Mesenchymal stem cell (in vitro differentiated cells and primary cell): ENCODE measurements around the gene ZNF319.

Source experiments
- DNase-seq: peaks from one replicate; pipeline ENCODE4 v3.0.0-alpha.2; 2013
- H2AFZ ChIP-seq: one replicate; pipeline ENCODE4 v1.6.1; 2013; ENCODE audit warnings: low read depth, mild to moderate bottlenecking, control low read depth, inconsistent platforms, low read length, moderate library complexity
- H2AK5ac ChIP-seq: 2 replicates; pipeline ENCODE4 v1.6.1; 2013; ENCODE audit warnings: low read length, moderate library complexity, mild to moderate bottlenecking, inconsistent platforms; ENCODE audit not compliant: severe bottlenecking
- H2BK120ac ChIP-seq: one replicate; pipeline ENCODE4 v1.6.1; 2013; ENCODE audit warnings: low read depth, mild to moderate bottlenecking, inconsistent platforms, low read length, moderate library complexity
- H2BK12ac ChIP-seq, 2 experiments: one replicate each; pipeline ENCODE4 v1.6.1; 2013; ENCODE audit warnings: inconsistent platforms in 2 of 2, low read length in 2 of 2, mild to moderate bottlenecking in 2 of 2, moderate library complexity in 2 of 2, control low read depth in 1 of 2
- H2BK15ac ChIP-seq: one replicate; pipeline ENCODE4 v1.6.1; 2013; ENCODE audit warnings: mild to moderate bottlenecking, low read depth, inconsistent platforms; ENCODE audit not compliant: poor library complexity, severe bottlenecking
- H2BK5ac ChIP-seq: 2 replicates; pipeline ENCODE4 v1.6.1; 2013; ENCODE audit warnings: low read depth, mild to moderate bottlenecking, low read length, control low read depth, inconsistent platforms; ENCODE audit not compliant: poor library complexity, severe bottlenecking
- H3K14ac ChIP-seq, 2 experiments: one replicate each; pipeline ENCODE4 v1.6.1; 2013; ENCODE audit warnings: inconsistent platforms in 2 of 2, low read length in 2 of 2, control low read depth in 1 of 2, mild to moderate bottlenecking in 1 of 2, moderate library complexity in 1 of 2
- H3K18ac ChIP-seq, 2 experiments: one replicate each; pipeline ENCODE4 v1.6.1; 2013; ENCODE audit warnings: inconsistent platforms in 2 of 2, low read length in 2 of 2, control low read depth in 1 of 2, low read depth in 1 of 2, mild to moderate bottlenecking in 1 of 2
- H3K23ac ChIP-seq, 2 experiments: one replicate each; pipeline ENCODE4 v1.6.1; 2013; ENCODE audit warnings: inconsistent platforms in 2 of 2, low read length in 2 of 2, mild to moderate bottlenecking in 2 of 2, moderate library complexity in 2 of 2, control low read depth in 1 of 2
- H3K27ac ChIP-seq: 2 replicates; pipeline ENCODE4 v1.5.1; 2013; ENCODE audit warnings: mild to moderate bottlenecking, moderate library complexity, low read length, control low read depth, inconsistent platforms; ENCODE audit not compliant: poor library complexity, severe bottlenecking
- H3K27me3 ChIP-seq, 2 experiments: 2 replicates each; pipeline versions ENCODE4 v1.6.1 to v1.7.0; 2013; ENCODE audit warnings: low read length in 2 of 2, mild to moderate bottlenecking in 2 of 2, moderate library complexity in 2 of 2, control low read depth in 1 of 2, inconsistent platforms in 1 of 2; ENCODE audit not compliant: control insufficient read depth in 1 of 2, insufficient read depth in 1 of 2
- H3K36me3 ChIP-seq, 2 experiments: 2 replicates each; pipeline versions ENCODE4 v1.6.1 to v1.7.0; 2013; ENCODE audit warnings: low read length in 2 of 2, control low read depth in 1 of 2, inconsistent platforms in 1 of 2, low read depth in 1 of 2, mild to moderate bottlenecking in 1 of 2; ENCODE audit not compliant: insufficient read depth in 2 of 2, control insufficient read depth in 1 of 2
- H3K4ac ChIP-seq, 2 experiments: one replicate each; pipeline ENCODE4 v1.6.1; 2013; ENCODE audit warnings: inconsistent platforms in 2 of 2, low read length in 2 of 2, mild to moderate bottlenecking in 2 of 2, moderate library complexity in 2 of 2, control low read depth in 1 of 2, low read depth in 1 of 2
- H3K4me1 ChIP-seq: 2 replicates; pipeline ENCODE4 v1.6.1; 2013; ENCODE audit warnings: low read depth, low read length, control low read depth; ENCODE audit not compliant: control insufficient read depth, insufficient read depth
- H3K4me2 ChIP-seq: 2 replicates; pipeline ENCODE4 v1.6.1; 2013; ENCODE audit warnings: low read length, mild to moderate bottlenecking, inconsistent platforms; ENCODE audit not compliant: poor library complexity, severe bottlenecking
- H3K4me3 ChIP-seq, 2 experiments: 2 replicates each; pipeline versions ENCODE4 v1.5.1 to v1.7.0; 2013; ENCODE audit warnings: low read length in 2 of 2, mild to moderate bottlenecking in 2 of 2, control low read depth in 1 of 2, low read depth in 1 of 2; ENCODE audit not compliant: insufficient read depth in 1 of 2
- H3K79me1 ChIP-seq: replicated peaks from 2 replicates; pipeline ENCODE4 v1.6.1; 2013; ENCODE audit warnings: mild to moderate bottlenecking, control low read depth, low read length, inconsistent platforms; ENCODE audit not compliant: poor library complexity, severe bottlenecking
- H3K9ac ChIP-seq: 2 replicates; pipeline ENCODE4 v1.7.0; 2013; ENCODE audit warnings: mild to moderate bottlenecking, low read length, moderate library complexity
- H3K9me3 ChIP-seq: 2 replicates; pipeline ENCODE4 v1.7.0; 2013; ENCODE audit warnings: mild to moderate bottlenecking, low read length; ENCODE audit not compliant: control insufficient read depth
- H4K8ac ChIP-seq: one replicate; pipeline ENCODE4 v1.6.1; 2013; ENCODE audit warnings: inconsistent platforms, mild to moderate bottlenecking, low read length, moderate library complexity
- H4K91ac ChIP-seq: one replicate; pipeline ENCODE4 v1.6.1; 2013; ENCODE audit warnings: mild to moderate bottlenecking, low read length, inconsistent platforms
- WGBS: methylation state at CpG from one replicate; pipeline ENCODE4 v1.1.7; 2013; ENCODE audit warnings: mixed read lengths; 5-methylcytosine and 5-hydroxymethylcytosine counted together

ZNF319 gene

GRCh38 chr16:57960826-57961472 lies 39.5 kb downstream of the ZNF319 start:
- Histone ChIP-seq H2BK120ac (no peak overlapping the region), H2AK5ac (no peak overlapping the region), H3K36me3 (no peaks in the 10 kb centered on the region), H4K8ac (no peak overlapping the region), H3K4me3 (no peak overlapping the region), H2BK12ac (no peak overlapping the region), H3K27me3 (peaks cover 41 to 84% of the 10 kb centered on the region in 2 experiments), H3K27ac (no peak overlapping the region), H3K18ac (no peak overlapping the region), H4K91ac (no peak overlapping the region), H2BK5ac (no peak overlapping the region), H2BK15ac (no peak overlapping the region), H3K4ac (no peak overlapping the region), H3K4me2 (no peak overlapping the region), H3K14ac (no peak overlapping the region), H3K79me1 (no peaks in the 10 kb centered on the region), H3K9ac (no peak overlapping the region), H3K23ac (no peak overlapping the region), H3K4me1 (no peaks in the 10 kb centered on the region), H3K9me3 (no peaks in the 10 kb centered on the region), H2AFZ (no peak overlapping the region)
- no peak for DNase-seq
- 83% methylated on average over 7 of the region's 7 CpGs for WGBS

- Histone ChIP-seq H3K79me1 (no peaks in the 10 kb centered on the region), H2BK15ac (no peak overlapping the region), H3K4me2 (no peak overlapping the region), H3K9ac (no peak overlapping the region), H3K23ac (no peak overlapping the region), H3K4me3 (no peak overlapping the region), H3K14ac (no peak overlapping the region), H3K27me3 (peaks cover 47 to 88% of the 10 kb centered on the region in 2 experiments), H3K9me3 (no peaks in the 10 kb centered on the region), H2AFZ (no peak overlapping the region), H3K36me3 (no peaks in the 10 kb centered on the region), H4K8ac (no peak overlapping the region), H3K27ac (no peak overlapping the region), H3K4ac (no peak overlapping the region), H4K91ac (no peak overlapping the region), H2BK120ac (no peak overlapping the region), H3K18ac (no peak overlapping the region), H2BK12ac (no peak overlapping the region), H3K4me1 (peaks cover 1% of the 10 kb centered on the region), H2BK5ac (no peak overlapping the region), H2AK5ac (no peak overlapping the region)
- WGBS: 76% methylated on average over 5 of the region's 10 CpGs
- DNase-seq: no peak
Observed at GRCh38 chr16:57960310-57960709, 40.2 kb downstream of the ZNF319 start.

- WGBS: 80% methylated on average over 10 of the region's 11 CpGs
- Histone ChIP-seq H2AK5ac (no peak overlapping the region), H2BK5ac (no peak overlapping the region), H4K8ac (no peak overlapping the region), H2BK120ac (no peak overlapping the region), H4K91ac (no peak overlapping the region), H3K23ac (no peak overlapping the region), H3K27ac (no peak overlapping the region), H3K27me3 (peaks cover 52 to 92% of the 10 kb centered on the region in 2 experiments), H3K9me3 (no peaks in the 10 kb centered on the region), H3K79me1 (no peaks in the 10 kb centered on the region), H3K14ac (no peak overlapping the region), H3K18ac (no peak overlapping the region), H3K4me3 (no peak overlapping the region), H3K4me1 (peaks cover 1% of the 10 kb centered on the region), H3K9ac (no peak overlapping the region), H2AFZ (no peak overlapping the region), H3K4me2 (no peak overlapping the region), H2BK15ac (no peak overlapping the region), H3K36me3 (no peaks in the 10 kb centered on the region), H2BK12ac (no peak overlapping the region), H3K4ac (no peak overlapping the region)
- DNase-seq: no peak
Observed at GRCh38 chr16:57959804-57960203, 40.7 kb downstream of the ZNF319 start.

GRCh38 chr16:57959121-57959520 lies 41.4 kb downstream of the ZNF319 start:
- H3K18ac ChIP-seq: no peak overlapping the region
- no peak overlapping the region for H2AK5ac ChIP-seq
- no peak overlapping the region for H3K4ac ChIP-seq
- H3K23ac ChIP-seq: no peak overlapping the region
- no peak overlapping the region for H3K4me2 ChIP-seq
- no peak overlapping the region for H2BK12ac ChIP-seq
- H4K91ac ChIP-seq: no peak overlapping the region
- no peak overlapping the region for H2BK120ac ChIP-seq
- no peaks in the 10 kb centered on the region for H3K79me1 ChIP-seq
- peaks cover 1% of the 10 kb centered on the region for H3K4me1 ChIP-seq
- no peak overlapping the region for H3K4me3 ChIP-seq
- peaks cover 53 to 92% of the 10 kb centered on the region in 2 experiments for H3K27me3 ChIP-seq
- no peak overlapping the region for H3K14ac ChIP-seq
- WGBS: 86% methylated on average over 8 of the region's 8 CpGs
- no peak overlapping the region for H3K27ac ChIP-seq
- no peak overlapping the region for H3K9ac ChIP-seq
- no peaks in the 10 kb centered on the region for H3K36me3 ChIP-seq
- no peak for DNase-seq
- no peak overlapping the region for H4K8ac ChIP-seq
- no peaks in the 10 kb centered on the region for H3K9me3 ChIP-seq
- H2AFZ ChIP-seq: no peak overlapping the region
- no peak overlapping the region for H2BK5ac ChIP-seq
- no peak overlapping the region for H2BK15ac ChIP-seq
